Fibroblast of lung (primary cell): Measurements from ENCODE around the gene INPP1. TPM values are rescaled to one million over a fixed set of nuclear protein-coding genes. Genes with fewer than 3 reads are reported as not detected.

Experiments
- DNase-seq, 2 donors: peaks; one replicate each; pipeline versions ENCODE4 v3.0.0 to v3.0.0-alpha.2; 2010; ENCODE audit warnings: low read depth in 2 of 2
- H2AFZ ChIP-seq: 2 replicates; pipeline ENCODE4 v1.5.1; 2012; ENCODE audit warnings: low read length, control low read depth, inconsistent platforms
- H3K27ac ChIP-seq: 2 replicates; pipeline ENCODE4 v1.5.1; 2011; ENCODE audit warnings: low read length, control low read depth; ENCODE audit not compliant: insufficient read depth
- H3K27me3 ChIP-seq: 2 replicates; pipeline ENCODE4 v1.5.1; 2011; ENCODE audit warnings: mild to moderate bottlenecking, low read length; ENCODE audit not compliant: control insufficient read depth, insufficient read depth
- H3K36me3 ChIP-seq: 2 replicates; pipeline ENCODE4 v1.5.1; 2011; ENCODE audit warnings: low read length; ENCODE audit not compliant: control insufficient read depth, insufficient read depth
- H3K4me1 ChIP-seq: 2 replicates; pipeline ENCODE4 v1.5.1; 2011; ENCODE audit warnings: low read length; ENCODE audit not compliant: control insufficient read depth, insufficient read depth; ENCODE audit errors: extremely low read depth
- H3K4me2 ChIP-seq: 2 replicates; pipeline ENCODE4 v1.5.1; 2011; ENCODE audit warnings: low read length, control low read depth; ENCODE audit not compliant: insufficient read depth; ENCODE audit errors: extremely low read depth
- H3K4me3 ChIP-seq, 4 experiments: fragments of 200-600 bp in 1 of 4; sonication (generic) in 1 of 4; replicated peaks in 1 of 4; 2 replicates each; pipeline ENCODE4 v1.5.1; 2011 to 2016; ENCODE audit warnings: low read length in 4 of 4, low read depth in 3 of 4, mild to moderate bottlenecking in 3 of 4, control low read depth in 2 of 4, inconsistent platforms in 1 of 4, mixed read lengths in 1 of 4; ENCODE audit not compliant: insufficient read depth in 1 of 4; ENCODE audit errors: control extremely low read depth in 1 of 4
- H3K79me2 ChIP-seq: 2 replicates; pipeline ENCODE4 v1.5.1; 2012; ENCODE audit warnings: mild to moderate bottlenecking, low read length, inconsistent platforms; ENCODE audit not compliant: control insufficient read depth, insufficient read depth
- H3K9ac ChIP-seq: 2 replicates; pipeline ENCODE4 v1.5.1; 2011; ENCODE audit warnings: mild to moderate bottlenecking, low read length, control low read depth; ENCODE audit not compliant: insufficient read depth
- H3K9me3 ChIP-seq: 2 replicates; pipeline ENCODE4 v1.5.1; 2012; ENCODE audit warnings: low read depth, low read length; ENCODE audit not compliant: control insufficient read depth, insufficient read depth
- H4K20me1 ChIP-seq: 2 replicates; pipeline ENCODE4 v1.5.1; 2011; ENCODE audit warnings: low read length; ENCODE audit not compliant: control insufficient read depth, insufficient read depth; ENCODE audit errors: extremely low read depth
- EZH2 ChIP-seq: IDR thresholded peaks from 2 replicates; pipeline ENCODE4 v1.5.1; 2012; ENCODE audit warnings: low read length, control low read depth, mild to moderate bottlenecking; ENCODE audit errors: missing control alignments
- polyA plus RNA-seq, 2 donors: library from polyadenylated mRNA; depleted of rRNA in 1 of 2; stranded (reverse) in 1 of 2; unstranded in 1 of 2; fragments of >200 nt; gene quantifications; 2 replicates each; pipeline ENCODE4 v1.2.1, GENCODE V29; 2011 to 2012; ENCODE audit warnings: missing spikeins in 1 of 2
- total RNA-seq: library from RNA; depleted of rRNA; stranded (reverse); fragments of >200 nt; gene quantifications from 2 replicates; pipeline ENCODE4 v1.2.1, GENCODE V29; 2014
- TF ChIP-seq, protein P1 (sequence below), 2 donors: IDR thresholded peaks in 1 of 2; conservative IDR thresholded peaks in 1 of 2; 1 replicate in 1 of 2; 2 replicates in 1 of 2; pipeline ENCODE4 v1.5.1; 2011 to 2012; ENCODE audit warnings: low read length in 2 of 2, control low read depth in 1 of 2, inconsistent platforms in 1 of 2, low read depth in 1 of 2, mild to moderate bottlenecking in 1 of 2

The INPP1 gene
- total and polyA plus RNA-seq, 2 donors (not counting 1 experiment from before 2014, with no cell fraction given), result 14.0 to 16.4 TPM

DNA sequence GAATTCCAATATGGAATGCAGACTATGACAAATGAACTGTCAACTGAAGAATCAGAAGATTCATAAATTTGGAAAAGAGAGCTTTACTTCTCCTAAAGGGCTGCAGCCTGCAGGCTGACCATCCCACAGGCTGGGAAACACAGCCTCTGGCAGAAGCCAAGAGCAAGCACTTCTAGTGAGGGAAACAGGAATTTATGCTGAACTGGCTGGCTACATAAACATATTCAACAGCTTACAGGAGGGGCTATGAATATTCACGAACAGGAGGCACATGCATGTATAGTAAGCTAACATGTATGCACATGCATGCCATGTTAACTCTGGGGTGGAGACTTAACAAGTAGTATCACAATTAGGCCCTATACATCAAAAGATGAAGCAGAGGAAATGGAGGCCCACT lies 41.3 kb upstream of the INPP1 start:
- Histone ChIP-seq H4K20me1 (no peaks in the 10 kb centered on the region), H3K9ac (no peak overlapping the region), H3K4me1 (no peaks in the 10 kb centered on the region), H3K9me3 (no peaks in the 10 kb centered on the region), H2AFZ (no peak overlapping the region), H3K27ac (no peak overlapping the region), H3K27me3 (no peaks in the 10 kb centered on the region), H3K4me3 (no peak overlapping the region), H3K36me3 (no peaks in the 10 kb centered on the region), H3K79me2 (no peaks in the 10 kb centered on the region), H3K4me2 (no peak overlapping the region)
- no peak for TF ChIP-seq EZH2
- TF ChIP-seq, protein P1, sequence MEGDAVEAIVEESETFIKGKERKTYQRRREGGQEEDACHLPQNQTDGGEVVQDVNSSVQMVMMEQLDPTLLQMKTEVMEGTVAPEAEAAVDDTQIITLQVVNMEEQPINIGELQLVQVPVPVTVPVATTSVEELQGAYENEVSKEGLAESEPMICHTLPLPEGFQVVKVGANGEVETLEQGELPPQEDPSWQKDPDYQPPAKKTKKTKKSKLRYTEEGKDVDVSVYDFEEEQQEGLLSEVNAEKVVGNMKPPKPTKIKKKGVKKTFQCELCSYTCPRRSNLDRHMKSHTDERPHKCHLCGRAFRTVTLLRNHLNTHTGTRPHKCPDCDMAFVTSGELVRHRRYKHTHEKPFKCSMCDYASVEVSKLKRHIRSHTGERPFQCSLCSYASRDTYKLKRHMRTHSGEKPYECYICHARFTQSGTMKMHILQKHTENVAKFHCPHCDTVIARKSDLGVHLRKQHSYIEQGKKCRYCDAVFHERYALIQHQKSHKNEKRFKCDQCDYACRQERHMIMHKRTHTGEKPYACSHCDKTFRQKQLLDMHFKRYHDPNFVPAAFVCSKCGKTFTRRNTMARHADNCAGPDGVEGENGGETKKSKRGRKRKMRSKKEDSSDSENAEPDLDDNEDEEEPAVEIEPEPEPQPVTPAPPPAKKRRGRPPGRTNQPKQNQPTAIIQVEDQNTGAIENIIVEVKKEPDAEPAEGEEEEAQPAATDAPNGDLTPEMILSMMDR (conservative IDR thresholded peaks at IDR 0.05 in 1 of 2, IDR thresholded peaks at IDR 0.05 in 1 of 2; ENCODE audit: low read depth in 1 of 2, low read length in 2 of 2), result no peak
- DNase-seq, result no peak

DNA sequence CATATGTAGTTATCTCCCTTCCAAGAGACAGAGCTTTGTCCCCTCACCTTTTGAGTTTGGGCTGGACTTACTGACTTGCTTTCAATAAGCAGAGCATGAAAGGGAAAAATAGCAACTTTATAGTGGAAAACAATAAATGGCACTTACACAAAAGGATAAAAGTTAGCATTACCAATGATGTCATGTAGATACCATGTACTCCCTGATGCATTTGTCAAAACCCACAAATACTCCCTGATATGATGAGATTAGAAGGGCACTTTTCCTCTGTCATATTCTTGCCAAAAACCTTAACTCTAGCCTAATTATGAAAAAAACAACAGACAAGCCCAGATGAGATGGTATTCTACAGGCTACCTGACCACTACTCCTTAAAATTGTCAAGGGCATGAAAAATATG lies 39.7 kb upstream of the INPP1 start:
- Histone ChIP-seq H2AFZ (no peak overlapping the region), H3K27ac (no peak overlapping the region), H3K9me3 (no peaks in the 10 kb centered on the region), H4K20me1 (no peaks in the 10 kb centered on the region), H3K4me3 (no peak overlapping the region), H3K27me3 (no peaks in the 10 kb centered on the region), H3K4me1 (no peaks in the 10 kb centered on the region), H3K4me2 (no peak overlapping the region), H3K36me3 (no peaks in the 10 kb centered on the region), H3K9ac (no peak overlapping the region), H3K79me2 (no peaks in the 10 kb centered on the region)
- DNase-seq, result peak in 1 of 2 donors; percentile 31
- TF ChIP-seq, protein P1 (conservative IDR thresholded peaks at IDR 0.05 in 1 of 2, IDR thresholded peaks at IDR 0.05 in 1 of 2; ENCODE audit: low read depth in 1 of 2, low read length in 2 of 2), result no peak
- TF ChIP-seq EZH2, result no peak

DNA sequence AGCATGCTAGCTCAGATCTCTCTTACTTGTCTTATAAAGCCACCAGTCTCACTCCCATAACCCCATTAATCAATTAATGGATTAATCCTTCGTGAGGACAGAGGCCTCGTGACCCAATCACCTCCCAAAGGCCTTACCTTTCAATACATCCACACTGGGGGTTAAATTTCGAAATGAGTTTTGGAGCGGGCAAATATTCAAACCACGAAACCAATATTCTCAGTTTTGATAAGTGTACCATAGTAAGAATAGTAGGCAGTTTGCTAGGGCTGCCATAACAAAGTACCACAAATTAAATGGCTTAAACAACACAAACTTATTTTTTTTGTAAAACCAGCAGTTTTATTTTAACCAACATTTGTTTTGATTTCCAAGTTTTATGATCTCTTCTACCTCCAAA lies 39.0 kb upstream of the INPP1 start:
- H4K20me1 ChIP-seq, result no peaks in the 10 kb centered on the region
- no peak overlapping the region for H3K9ac ChIP-seq
- no peaks in the 10 kb centered on the region for H3K79me2 ChIP-seq
- no peak overlapping the region for H3K27ac ChIP-seq
- H3K27me3 ChIP-seq, result no peaks in the 10 kb centered on the region
- DNase-seq, result no peak
- H3K4me3 ChIP-seq, result no peak overlapping the region
- no peaks in the 10 kb centered on the region for H3K4me1 ChIP-seq
- TF ChIP-seq EZH2, result no peak
- TF ChIP-seq, protein P1 (conservative IDR thresholded peaks at IDR 0.05 in 1 of 2, IDR thresholded peaks at IDR 0.05 in 1 of 2; ENCODE audit: low read depth in 1 of 2, low read length in 2 of 2), result no peak
- H3K4me2 ChIP-seq, result no peak overlapping the region
- no peaks in the 10 kb centered on the region for H3K9me3 ChIP-seq
- no peak overlapping the region for H2AFZ ChIP-seq
- no peaks in the 10 kb centered on the region for H3K36me3 ChIP-seq
